GM13977 (cell line): Measurements from ENCODE around the gene WDR17.

Source experiments
- DNase-seq: peaks from one replicate; pipeline ENCODE4 v3.0.0; 2012; ENCODE audit warnings: low spot score
- in situ Hi-C: fragments of 300-500 bp; cut with MboI; formaldehyde crosslinking; loops from one replicate; pipeline ENCODE4 v1.12.0; 2022; ENCODE audit warnings: low sequenced_read_pairs, low pct_unique_long_range_greater_than_20kb, mixed read lengths, inconsistent platforms; ENCODE audit not compliant: unreplicated experiment
- TF ChIP-seq, protein P1 (sequence below): IDR thresholded peaks from 2 replicates; pipeline ENCODE4 v1.5.1; 2012; ENCODE audit warnings: mild to moderate bottlenecking, control low read depth; ENCODE audit not compliant: insufficient read depth; ENCODE audit errors: extremely low read depth, missing control alignments

WDR17 gene

DNA sequence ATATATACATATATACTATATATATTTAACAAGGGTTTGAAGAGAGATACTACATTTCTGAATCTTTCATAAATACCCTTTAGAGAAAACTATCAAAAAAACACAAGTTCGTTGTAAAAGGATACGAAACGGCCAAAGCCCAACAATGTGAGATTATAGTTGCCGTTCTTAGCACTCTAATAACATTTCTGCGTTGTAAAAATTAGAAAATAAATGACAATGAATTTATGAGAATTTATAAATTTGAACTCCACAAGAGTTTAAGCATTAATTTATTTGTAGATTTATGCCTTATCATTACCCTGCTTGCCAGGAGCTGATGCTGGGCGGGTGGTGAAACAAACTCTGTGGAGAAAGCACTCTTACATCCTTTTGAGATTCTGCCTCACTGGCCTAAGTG is 1.1 kb downstream of the WDR17 start:
- TF ChIP-seq, protein P1, sequence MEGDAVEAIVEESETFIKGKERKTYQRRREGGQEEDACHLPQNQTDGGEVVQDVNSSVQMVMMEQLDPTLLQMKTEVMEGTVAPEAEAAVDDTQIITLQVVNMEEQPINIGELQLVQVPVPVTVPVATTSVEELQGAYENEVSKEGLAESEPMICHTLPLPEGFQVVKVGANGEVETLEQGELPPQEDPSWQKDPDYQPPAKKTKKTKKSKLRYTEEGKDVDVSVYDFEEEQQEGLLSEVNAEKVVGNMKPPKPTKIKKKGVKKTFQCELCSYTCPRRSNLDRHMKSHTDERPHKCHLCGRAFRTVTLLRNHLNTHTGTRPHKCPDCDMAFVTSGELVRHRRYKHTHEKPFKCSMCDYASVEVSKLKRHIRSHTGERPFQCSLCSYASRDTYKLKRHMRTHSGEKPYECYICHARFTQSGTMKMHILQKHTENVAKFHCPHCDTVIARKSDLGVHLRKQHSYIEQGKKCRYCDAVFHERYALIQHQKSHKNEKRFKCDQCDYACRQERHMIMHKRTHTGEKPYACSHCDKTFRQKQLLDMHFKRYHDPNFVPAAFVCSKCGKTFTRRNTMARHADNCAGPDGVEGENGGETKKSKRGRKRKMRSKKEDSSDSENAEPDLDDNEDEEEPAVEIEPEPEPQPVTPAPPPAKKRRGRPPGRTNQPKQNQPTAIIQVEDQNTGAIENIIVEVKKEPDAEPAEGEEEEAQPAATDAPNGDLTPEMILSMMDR = no peak
- no peak for DNase-seq
- in situ Hi-C loops = no loop called here

DNA sequence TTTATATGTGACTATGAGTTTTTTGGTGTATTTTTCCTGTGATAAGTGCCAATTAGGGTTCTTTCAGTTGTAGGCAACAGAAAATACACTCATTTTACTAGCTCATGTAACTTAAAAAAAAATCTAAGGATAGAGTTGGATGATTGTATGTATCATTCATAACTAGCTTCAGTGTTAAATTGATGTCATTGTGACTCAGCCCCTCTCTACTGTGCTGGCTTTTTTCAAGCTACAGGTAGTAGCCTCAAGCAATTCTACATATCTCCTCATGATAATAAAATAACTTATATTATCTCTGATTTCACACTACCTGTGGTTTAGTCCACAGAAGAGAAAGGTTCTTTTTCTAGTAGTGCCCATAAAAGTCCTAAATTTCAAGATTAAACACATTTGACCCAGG is 11.9 kb downstream of the WDR17 start:
- no peak for DNase-seq
- in situ Hi-C loops = no loop called here

DNA sequence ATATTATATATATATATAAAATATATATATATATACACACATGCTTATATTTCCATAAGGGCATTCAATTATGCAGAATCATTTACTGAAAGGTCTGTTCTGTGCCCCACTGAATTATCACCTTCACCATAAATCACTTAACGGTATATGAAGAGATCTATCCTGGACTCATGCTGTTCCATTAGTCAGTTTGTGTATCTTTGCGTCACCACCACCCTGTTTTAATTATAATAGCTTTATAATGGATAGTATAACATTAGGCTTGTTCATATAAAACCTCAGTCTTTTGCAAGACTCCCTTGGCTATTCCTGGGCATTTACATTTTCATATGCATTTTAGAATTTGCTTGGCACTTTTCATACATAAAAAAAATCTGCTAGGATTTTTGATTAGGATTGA is 19.1 kb downstream of the WDR17 start:
- DNase-seq = no peak
- in situ Hi-C loops = no loop called here
- TF ChIP-seq, protein P1 = no peak

More for the DNA sequence above, 11.9 kb downstream of the WDR17 start:
- TF ChIP-seq, protein P1 = no peak

DNA sequence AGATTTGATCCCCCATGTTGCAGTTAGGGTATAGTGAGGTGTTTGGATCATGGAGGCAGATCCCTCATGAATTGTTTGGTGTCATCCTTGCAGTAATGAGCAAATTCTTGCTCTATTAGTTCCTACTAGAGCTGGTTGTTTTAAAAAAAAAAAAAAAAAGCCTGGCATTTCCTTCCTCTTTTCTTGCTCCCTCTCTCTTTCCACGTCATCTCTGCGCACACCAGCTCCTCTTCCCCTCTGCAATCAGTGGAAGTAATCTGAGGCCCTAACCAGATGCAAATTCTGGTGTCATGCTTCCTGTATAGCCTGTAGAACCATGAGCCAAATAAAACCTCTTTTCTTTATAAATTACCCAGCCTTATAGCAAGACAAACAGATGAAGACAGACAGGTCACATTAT is 24.5 kb downstream of the WDR17 start:
- in situ Hi-C loops = no loop called here
- TF ChIP-seq, protein P1 = no peak
- no peak for DNase-seq

DNA sequence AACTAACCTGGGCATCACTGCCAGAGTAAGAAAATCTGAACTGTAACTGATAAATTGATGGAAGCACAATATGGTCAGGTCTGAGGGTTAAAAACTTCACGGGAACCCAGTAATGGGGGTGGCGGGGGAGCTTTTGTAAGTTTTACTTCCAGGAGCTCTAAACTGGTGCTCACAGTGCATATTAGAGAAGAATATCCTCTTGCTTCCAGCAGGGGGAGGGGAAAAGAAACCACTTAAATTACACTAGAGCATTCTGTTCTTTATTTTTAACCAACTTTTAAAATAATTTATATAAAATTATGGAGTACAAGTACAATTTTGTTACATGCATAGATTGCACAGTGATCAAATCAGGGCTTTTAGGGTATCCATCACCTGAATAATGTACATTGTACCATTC is 33.7 kb downstream of the WDR17 start:
- no peak for DNase-seq
- TF ChIP-seq, protein P1 = no peak
- in situ Hi-C loops = no loop called here

DNA sequence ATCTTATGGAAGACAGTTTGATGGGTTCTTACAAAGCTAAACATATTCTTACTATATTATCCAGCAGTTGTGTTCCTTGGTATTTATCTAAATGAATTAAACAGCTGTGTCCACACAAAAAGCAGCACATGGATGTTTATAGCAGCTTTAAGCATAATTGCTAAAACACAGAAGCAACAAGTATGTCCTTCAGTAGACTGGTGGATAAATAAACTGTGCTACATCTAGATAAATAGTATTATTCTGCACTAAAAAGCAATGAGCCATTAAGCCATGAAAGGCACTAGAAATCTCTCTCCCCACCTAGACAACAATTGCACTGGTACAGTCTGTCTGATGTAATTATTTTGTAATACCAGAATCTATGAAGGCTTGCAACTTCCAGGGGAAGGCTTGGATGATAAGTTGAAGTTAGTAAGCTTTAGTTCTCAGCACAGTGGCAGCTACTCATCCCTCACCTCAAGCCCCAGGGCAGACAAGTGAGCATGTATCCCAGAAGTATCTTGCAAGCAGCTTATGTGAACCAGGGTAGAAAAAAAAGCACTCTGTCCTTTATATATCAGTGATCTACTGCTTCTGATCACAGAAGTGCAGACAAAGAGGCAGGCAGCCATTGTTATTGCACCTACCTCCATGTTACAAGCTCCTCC is 36.9 kb downstream of the WDR17 start:
- in situ Hi-C loops = no loop called here
- no peak for DNase-seq
- TF ChIP-seq, protein P1 = no peak
